Lower leg skin (tissue), 3 donors: Measurements from ENCODE around the gene STK16.

Source experiments
- POLR2A ChIP-seq, 2 donors: fragments of 450-650 bp; IDR thresholded peaks; one replicate each; pipeline ENCODE4 v1.6.1; 2016 to 2017; ENCODE audit warnings: antibody characterized with exemption in 2 of 2, mild to moderate bottlenecking in 1 of 2, moderate library complexity in 1 of 2
- TF ChIP-seq, protein P1 (sequence below), 3 donors: fragments of 450-650 bp; IDR thresholded peaks; one replicate each; pipeline ENCODE4 v1.5.1; 2016; ENCODE audit warnings: antibody characterized with exemption in 3 of 3, mild to moderate bottlenecking in 3 of 3, moderate library complexity in 2 of 3

DNA sequence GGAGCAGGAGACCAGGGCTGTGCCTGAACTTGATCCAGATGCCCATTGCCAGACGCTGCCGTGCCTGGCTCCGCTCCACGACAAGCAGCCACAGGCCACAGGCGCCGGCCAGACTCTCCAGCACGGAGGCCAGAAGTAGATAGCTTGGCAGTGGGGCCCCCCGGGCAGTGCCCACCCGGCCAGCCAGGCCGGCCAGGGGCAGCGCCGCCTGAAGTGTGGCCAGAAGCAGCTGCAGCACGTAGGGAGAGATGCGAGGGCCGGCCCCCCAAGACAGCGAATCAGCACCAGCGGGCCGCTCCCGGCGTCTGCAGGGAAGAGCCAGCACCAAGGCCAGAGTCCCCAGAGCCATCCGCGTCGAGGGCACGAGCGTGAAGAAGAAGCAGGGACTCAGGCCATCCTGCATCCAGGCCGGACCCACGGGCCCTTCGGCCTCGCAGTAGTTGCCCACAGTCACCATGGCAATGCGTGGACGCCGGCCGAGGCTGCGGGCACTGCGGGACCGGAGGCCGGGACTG is 27.0 kb upstream of the STK16 start:
- TF ChIP-seq, protein P1, sequence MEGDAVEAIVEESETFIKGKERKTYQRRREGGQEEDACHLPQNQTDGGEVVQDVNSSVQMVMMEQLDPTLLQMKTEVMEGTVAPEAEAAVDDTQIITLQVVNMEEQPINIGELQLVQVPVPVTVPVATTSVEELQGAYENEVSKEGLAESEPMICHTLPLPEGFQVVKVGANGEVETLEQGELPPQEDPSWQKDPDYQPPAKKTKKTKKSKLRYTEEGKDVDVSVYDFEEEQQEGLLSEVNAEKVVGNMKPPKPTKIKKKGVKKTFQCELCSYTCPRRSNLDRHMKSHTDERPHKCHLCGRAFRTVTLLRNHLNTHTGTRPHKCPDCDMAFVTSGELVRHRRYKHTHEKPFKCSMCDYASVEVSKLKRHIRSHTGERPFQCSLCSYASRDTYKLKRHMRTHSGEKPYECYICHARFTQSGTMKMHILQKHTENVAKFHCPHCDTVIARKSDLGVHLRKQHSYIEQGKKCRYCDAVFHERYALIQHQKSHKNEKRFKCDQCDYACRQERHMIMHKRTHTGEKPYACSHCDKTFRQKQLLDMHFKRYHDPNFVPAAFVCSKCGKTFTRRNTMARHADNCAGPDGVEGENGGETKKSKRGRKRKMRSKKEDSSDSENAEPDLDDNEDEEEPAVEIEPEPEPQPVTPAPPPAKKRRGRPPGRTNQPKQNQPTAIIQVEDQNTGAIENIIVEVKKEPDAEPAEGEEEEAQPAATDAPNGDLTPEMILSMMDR (IDR thresholded peaks at IDR 0.05) = no peak
- no peak for TF ChIP-seq POLR2A (IDR thresholded peaks at IDR 0.05)
